Measurements from ENCODE around the gene PLEKHM3. TPM values are rescaled to one million over a fixed set of nuclear protein-coding genes. Genes with fewer than 3 reads are reported as not detected.

PLEKHM3 gene
- total and polyA plus RNA-seq, 4 donors = 3.0 to 18.3 (median 5.5) TPM

GRCh38 chr2:207913772-207914358 lies 111.5 kb downstream of the PLEKHM3 start:
- no peaks in the 10 kb centered on the region for H3K4me1 ChIP-seq (ENCODE audit: control insufficient read depth in 4 of 4, insufficient read depth in 4 of 4, low read length in 3 of 4)
- DNase-seq (ENCODE audit: low spot score) = no peak
- no peaks in the 10 kb centered on the region for H3K9me3 ChIP-seq (ENCODE audit: control insufficient read depth in 4 of 4, low read length in 3 of 4)
- H3K9ac ChIP-seq (ENCODE audit: low read depth in 1 of 2, low read length in 2 of 2) = no peak overlapping the region
- WGBS = 93% methylated on average over 14 of the region's 14 CpGs
- no peak for TF ChIP-seq CTCF (IDR thresholded peaks at IDR 0.05; ENCODE audit: low read depth, low read length, missing input control)
- no peak for TF ChIP-seq TAF1 (conservative IDR thresholded peaks at IDR 0.05)
- TF ChIP-seq HNF4A (conservative IDR thresholded peaks at IDR 0.05) = no peak
- no peak for TF ChIP-seq FOXA2 (IDR thresholded peaks at IDR 0.05)
- no peak for TF ChIP-seq EGR1 (IDR thresholded peaks at IDR 0.05; ENCODE audit: low read depth in 2 of 2)
- no peak for TF ChIP-seq RXRA (IDR thresholded peaks at IDR 0.05)
- TF ChIP-seq NR2F2 (IDR thresholded peaks at IDR 0.05) = no peak
- no peak for TF ChIP-seq JUND (IDR thresholded peaks at IDR 0.05)
- no peak for TF ChIP-seq HNF4G (IDR thresholded peaks at IDR 0.05)
- no peak for TF ChIP-seq ATF3 (IDR thresholded peaks at IDR 0.05)
- no peak for TF ChIP-seq REST (IDR thresholded peaks at IDR 0.05)
- no peak for TF ChIP-seq YY1 (IDR thresholded peaks at IDR 0.05)
- no peak for TF ChIP-seq SP1 (IDR thresholded peaks at IDR 0.05)
- H3K4me3 ChIP-seq (ENCODE audit: low read depth in 1 of 3, low read length in 3 of 3) = no peak overlapping the region
- H3K27ac ChIP-seq (ENCODE audit: low read depth in 1 of 2, low read length in 2 of 2) = no peak overlapping the region
- peaks cover 0 to 1% (median 0%) of the 10 kb centered on the region in 4 donors for H3K36me3 ChIP-seq (ENCODE audit: control insufficient read depth in 4 of 4, insufficient read depth in 3 of 4, low read depth in 1 of 4, low read length in 3 of 4)
- no peaks in the 10 kb centered on the region for H3K27me3 ChIP-seq (ENCODE audit: control insufficient read depth in 4 of 4, insufficient read depth in 4 of 4, low read length in 3 of 4)

GRCh38 chr2:207911856-207912255 lies 113.5 kb downstream of the PLEKHM3 start:
- Histone ChIP-seq H3K27ac (ENCODE audit: low read depth in 1 of 2, low read length in 2 of 2) (no peak overlapping the region), H3K27me3 (ENCODE audit: control insufficient read depth in 4 of 4, insufficient read depth in 4 of 4, low read length in 3 of 4) (no peaks in the 10 kb centered on the region), H3K9ac (ENCODE audit: low read depth in 1 of 2, low read length in 2 of 2) (no peak overlapping the region), H3K4me1 (ENCODE audit: control insufficient read depth in 4 of 4, insufficient read depth in 4 of 4, low read length in 3 of 4) (peaks cover 0 to 5% (median 0%) of the 10 kb centered on the region in 4 donors), H3K4me3 (ENCODE audit: low read depth in 1 of 3, low read length in 3 of 3) (no peak overlapping the region), H3K9me3 (ENCODE audit: control insufficient read depth in 4 of 4, low read length in 3 of 4) (no peaks in the 10 kb centered on the region), H3K36me3 (ENCODE audit: control insufficient read depth in 4 of 4, insufficient read depth in 3 of 4, low read depth in 1 of 4, low read length in 3 of 4) (no peaks in the 10 kb centered on the region)
- TF ChIP-seq FOXA2 (IDR thresholded peaks at IDR 0.05) = no peak
- TF ChIP-seq RAD21 (IDR thresholded peaks at IDR 0.05) = no peak
- no peak for TF ChIP-seq JUND (IDR thresholded peaks at IDR 0.05)
- TF ChIP-seq NR2F2 (IDR thresholded peaks at IDR 0.05) = no peak
- no peak for TF ChIP-seq REST (IDR thresholded peaks at IDR 0.05)
- no peak for TF ChIP-seq YY1 (IDR thresholded peaks at IDR 0.05)
- no peak for TF ChIP-seq HNF4A (conservative IDR thresholded peaks at IDR 0.05)
- no peak for TF ChIP-seq FOXA1 (IDR thresholded peaks at IDR 0.05)
- no peak for TF ChIP-seq CTCF (IDR thresholded peaks at IDR 0.05; ENCODE audit: low read depth, low read length, missing input control)
- no peak for TF ChIP-seq GABPA (IDR thresholded peaks at IDR 0.05 in 1 of 2, conservative IDR thresholded peaks at IDR 0.05 in 1 of 2)
- TF ChIP-seq TAF1 (conservative IDR thresholded peaks at IDR 0.05) = no peak
- TF ChIP-seq ZBTB33 (IDR thresholded peaks at IDR 0.05) = no peak
- TF ChIP-seq SP1 (IDR thresholded peaks at IDR 0.05) = no peak
- no peak for TF ChIP-seq EGR1 (IDR thresholded peaks at IDR 0.05; ENCODE audit: low read depth in 2 of 2)
- no peak for DNase-seq (ENCODE audit: low spot score)
- WGBS = 67% methylated on average over 3 of the region's 3 CpGs

Measured in liver (tissue), 9 donors.